ENCODE results near the gene SVBP. TPM values are rescaled to one million over a fixed set of nuclear protein-coding genes. Genes with fewer than 3 reads are reported as not detected.

The SVBP gene
- total RNA-seq, 1 donor from 2014 or later = 22.4 TPM

DNA sequence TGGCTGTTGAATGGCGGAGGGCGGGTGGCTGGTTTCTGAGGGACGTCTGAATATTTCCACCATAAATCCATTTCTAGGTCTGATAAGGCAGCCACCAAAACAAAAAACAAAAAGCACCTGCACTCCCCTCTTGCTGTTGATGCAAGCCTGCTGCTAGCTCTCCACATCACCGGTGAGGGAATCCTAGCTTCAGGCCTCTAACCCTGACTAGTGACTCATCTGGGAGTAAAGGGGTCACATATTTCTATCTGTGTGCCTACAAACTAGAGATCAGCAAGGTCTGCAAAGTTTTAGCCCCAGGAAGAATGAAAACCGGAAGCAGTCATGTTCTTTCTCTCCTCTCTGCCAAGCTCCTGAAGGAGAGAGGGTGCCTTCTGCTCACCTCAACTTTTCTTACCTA lies 10.6 kb downstream of the SVBP start:
- DNase-seq (no peak), ATAC-seq (ENCODE audit: low read depth) (no peak)
- ChIA-PET POLR2A (interaction anchor here (1.2 kb wide), 1 partner anchor 40 kb away, joined by 3 read pairs; the partner anchor contains the start of gene ZNF691), CTCF (no interaction called here)
- TF ChIP-seq, protein P1, sequence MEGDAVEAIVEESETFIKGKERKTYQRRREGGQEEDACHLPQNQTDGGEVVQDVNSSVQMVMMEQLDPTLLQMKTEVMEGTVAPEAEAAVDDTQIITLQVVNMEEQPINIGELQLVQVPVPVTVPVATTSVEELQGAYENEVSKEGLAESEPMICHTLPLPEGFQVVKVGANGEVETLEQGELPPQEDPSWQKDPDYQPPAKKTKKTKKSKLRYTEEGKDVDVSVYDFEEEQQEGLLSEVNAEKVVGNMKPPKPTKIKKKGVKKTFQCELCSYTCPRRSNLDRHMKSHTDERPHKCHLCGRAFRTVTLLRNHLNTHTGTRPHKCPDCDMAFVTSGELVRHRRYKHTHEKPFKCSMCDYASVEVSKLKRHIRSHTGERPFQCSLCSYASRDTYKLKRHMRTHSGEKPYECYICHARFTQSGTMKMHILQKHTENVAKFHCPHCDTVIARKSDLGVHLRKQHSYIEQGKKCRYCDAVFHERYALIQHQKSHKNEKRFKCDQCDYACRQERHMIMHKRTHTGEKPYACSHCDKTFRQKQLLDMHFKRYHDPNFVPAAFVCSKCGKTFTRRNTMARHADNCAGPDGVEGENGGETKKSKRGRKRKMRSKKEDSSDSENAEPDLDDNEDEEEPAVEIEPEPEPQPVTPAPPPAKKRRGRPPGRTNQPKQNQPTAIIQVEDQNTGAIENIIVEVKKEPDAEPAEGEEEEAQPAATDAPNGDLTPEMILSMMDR (IDR thresholded peaks at IDR 0.05) = no peak
- intact Hi-C loops (cut with micrococcal nuclease) = no loop called here
- Mint-ChIP-seq H3K36me3 (ENCODE audit: low read depth) (peaks cover 46% of the 10 kb centered on the region), H3K27me3 (no peaks in the 10 kb centered on the region), H3K4me1 (no peaks in the 10 kb centered on the region), H3K9me3 (no peaks in the 10 kb centered on the region), H3K27ac (no peak overlapping the region), H3K4me3 (no peak overlapping the region)

DNA sequence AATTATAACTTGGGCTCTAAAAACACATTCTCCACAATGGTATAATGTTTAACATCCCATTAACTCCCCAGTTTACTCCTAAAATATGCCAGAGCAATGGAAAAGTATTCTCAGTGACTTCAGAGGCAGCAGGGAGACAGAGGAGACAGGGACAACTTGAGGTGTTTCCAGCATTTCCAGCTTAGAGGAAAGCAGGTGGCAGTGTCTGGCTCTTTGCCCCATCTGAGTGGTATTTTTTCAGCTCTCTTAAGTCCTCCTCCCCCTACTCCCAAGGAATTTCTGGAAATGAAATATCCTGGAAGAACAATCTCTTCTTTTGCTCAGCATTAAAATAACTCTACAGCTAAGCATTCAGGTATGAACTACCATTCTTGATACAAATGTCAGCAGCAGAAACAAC lies 11.0 kb downstream of the SVBP start:
- no peaks in the 10 kb centered on the region for H3K9me3 Mint-ChIP-seq
- intact Hi-C loops (cut with micrococcal nuclease) = no loop called here
- H3K4me1 Mint-ChIP-seq = no peaks in the 10 kb centered on the region
- no peak overlapping the region for H3K4me3 Mint-ChIP-seq
- ChIA-PET POLR2A (interaction anchor here (1.2 kb wide), 1 partner anchor 40 kb away, joined by 3 read pairs; the partner anchor contains the start of gene ZNF691), CTCF (no interaction called here)
- no peak overlapping the region for H3K27ac Mint-ChIP-seq
- peaks cover 42% of the 10 kb centered on the region for H3K36me3 Mint-ChIP-seq (ENCODE audit: low read depth)
- TF ChIP-seq, protein P1 (IDR thresholded peaks at IDR 0.05) = no peak
- DNase-seq = no peak
- no peaks in the 10 kb centered on the region for H3K27me3 Mint-ChIP-seq
- no peak for ATAC-seq (ENCODE audit: low read depth)

DNA sequence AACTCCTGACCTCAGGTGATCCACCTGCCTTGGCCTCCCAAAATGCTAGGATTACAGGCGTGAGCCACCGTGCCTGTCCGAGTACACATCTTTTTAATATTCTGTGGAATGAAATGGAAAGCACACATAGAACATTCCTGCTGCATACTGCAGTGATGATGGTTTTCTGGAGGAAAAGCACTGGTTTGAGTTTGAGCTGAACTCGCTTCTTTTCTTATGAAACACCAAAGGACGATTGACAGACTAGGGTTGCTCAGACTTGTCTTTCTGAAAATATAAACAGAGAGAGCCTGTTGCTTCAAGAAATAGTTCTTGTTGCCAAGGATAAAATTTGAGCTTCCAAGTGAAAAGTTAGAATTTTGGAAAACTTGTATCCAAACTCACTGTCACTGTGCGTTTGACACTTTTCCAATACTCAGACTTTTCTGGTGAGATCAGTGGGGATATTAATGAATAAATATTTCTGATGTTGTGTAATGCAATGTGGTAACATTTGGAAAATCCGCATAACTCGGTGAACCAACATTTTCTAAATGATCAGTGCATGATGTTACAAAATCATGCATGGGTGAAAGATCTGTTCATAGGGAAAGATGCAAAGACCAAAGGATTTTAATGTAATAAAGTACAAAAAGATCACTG lies 15.2 kb downstream of the SVBP start:
- H3K9me3 Mint-ChIP-seq = no peaks in the 10 kb centered on the region
- H3K4me1 Mint-ChIP-seq = no peaks in the 10 kb centered on the region
- POLR2A ChIA-PET = no interaction called here
- DNase-seq (no peak), ATAC-seq (ENCODE audit: low read depth) (no peak)
- TF ChIP-seq, protein P1 (IDR thresholded peaks at IDR 0.05) = no peak
- peaks cover 21% of the 10 kb centered on the region for H3K36me3 Mint-ChIP-seq (ENCODE audit: low read depth)
- CTCF ChIA-PET = no interaction called here
- no peak overlapping the region for H3K27ac Mint-ChIP-seq
- intact Hi-C loops (cut with micrococcal nuclease) = no loop called here
- no peaks in the 10 kb centered on the region for H3K27me3 Mint-ChIP-seq
- no peak overlapping the region for H3K4me3 Mint-ChIP-seq

DNA sequence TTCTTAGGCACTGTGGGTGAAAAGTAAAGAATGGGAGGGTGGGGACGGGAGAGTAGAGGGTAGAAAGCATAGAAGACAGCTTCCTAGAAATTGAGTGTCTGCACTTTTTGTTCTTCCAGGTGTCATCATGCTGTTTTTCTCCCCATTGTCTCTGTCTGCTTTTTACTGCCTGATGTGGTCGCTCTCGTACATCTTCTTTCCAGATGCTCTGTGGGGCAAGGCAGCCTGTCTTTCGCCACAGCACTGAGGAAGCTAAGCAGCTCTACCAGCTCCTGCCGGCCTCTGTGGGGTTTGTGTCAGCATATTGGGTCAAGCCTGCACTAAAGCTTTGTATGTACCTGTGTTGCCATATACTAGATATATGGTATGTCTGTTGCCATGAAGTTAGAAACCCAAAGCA lies 19.2 kb downstream of the SVBP start:
- POLR2A ChIA-PET = no interaction called here
- TF ChIP-seq, protein P1 (IDR thresholded peaks at IDR 0.05) = no peak
- H3K36me3 Mint-ChIP-seq (ENCODE audit: low read depth) = no peaks in the 10 kb centered on the region
- H3K9me3 Mint-ChIP-seq = no peaks in the 10 kb centered on the region
- H3K27me3 Mint-ChIP-seq = no peaks in the 10 kb centered on the region
- intact Hi-C loops (cut with micrococcal nuclease) = no loop called here
- H3K4me1 Mint-ChIP-seq = no peaks in the 10 kb centered on the region
- ATAC-seq (ENCODE audit: low read depth) (no peak), DNase-seq (no peak)
- CTCF ChIA-PET = no interaction called here
- no peak overlapping the region for H3K27ac Mint-ChIP-seq
- H3K4me3 Mint-ChIP-seq = no peak overlapping the region

DNA sequence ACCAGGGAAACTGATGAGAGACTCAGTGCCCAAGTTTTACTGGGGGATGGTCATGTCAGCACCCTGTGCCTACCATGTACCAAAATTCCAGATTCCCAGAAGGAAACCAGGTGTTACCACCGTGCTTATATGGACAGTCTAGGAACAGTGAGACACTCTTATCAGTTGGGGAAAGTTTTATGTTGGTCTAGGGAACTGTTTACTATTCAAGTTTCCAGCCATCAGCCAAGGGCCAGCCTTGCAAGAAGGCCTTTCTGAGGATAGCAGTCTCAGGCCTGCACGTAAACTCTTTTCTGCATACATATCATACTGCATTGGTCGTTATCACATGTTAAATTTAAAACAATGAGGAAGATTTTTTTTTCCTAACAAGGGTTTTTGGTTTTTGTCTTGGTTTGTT lies 19.8 kb downstream of the SVBP start:
- Mint-ChIP-seq H3K27ac (no peak overlapping the region), H3K36me3 (ENCODE audit: low read depth) (no peaks in the 10 kb centered on the region), H3K4me1 (no peaks in the 10 kb centered on the region), H3K4me3 (no peak overlapping the region), H3K9me3 (no peaks in the 10 kb centered on the region), H3K27me3 (no peaks in the 10 kb centered on the region)
- intact Hi-C loops (cut with micrococcal nuclease) = no loop called here
- DNase-seq (no peak), ATAC-seq (ENCODE audit: low read depth) (no peak)
- POLR2A ChIA-PET = no interaction called here
- CTCF ChIA-PET = no interaction called here
- TF ChIP-seq, protein P1 (IDR thresholded peaks at IDR 0.05) = no peak
